ENCODE results near the gene IFNL2. TPM values are rescaled to one million over a fixed set of nuclear protein-coding genes. Genes with fewer than 3 reads are reported as not detected.

The IFNL2 gene
- total RNA-seq, 1 donor = not detected

- H2AFZ ChIP-seq (ENCODE audit: low read length) = no peak overlapping the region
- TF ChIP-seq, protein P1, sequence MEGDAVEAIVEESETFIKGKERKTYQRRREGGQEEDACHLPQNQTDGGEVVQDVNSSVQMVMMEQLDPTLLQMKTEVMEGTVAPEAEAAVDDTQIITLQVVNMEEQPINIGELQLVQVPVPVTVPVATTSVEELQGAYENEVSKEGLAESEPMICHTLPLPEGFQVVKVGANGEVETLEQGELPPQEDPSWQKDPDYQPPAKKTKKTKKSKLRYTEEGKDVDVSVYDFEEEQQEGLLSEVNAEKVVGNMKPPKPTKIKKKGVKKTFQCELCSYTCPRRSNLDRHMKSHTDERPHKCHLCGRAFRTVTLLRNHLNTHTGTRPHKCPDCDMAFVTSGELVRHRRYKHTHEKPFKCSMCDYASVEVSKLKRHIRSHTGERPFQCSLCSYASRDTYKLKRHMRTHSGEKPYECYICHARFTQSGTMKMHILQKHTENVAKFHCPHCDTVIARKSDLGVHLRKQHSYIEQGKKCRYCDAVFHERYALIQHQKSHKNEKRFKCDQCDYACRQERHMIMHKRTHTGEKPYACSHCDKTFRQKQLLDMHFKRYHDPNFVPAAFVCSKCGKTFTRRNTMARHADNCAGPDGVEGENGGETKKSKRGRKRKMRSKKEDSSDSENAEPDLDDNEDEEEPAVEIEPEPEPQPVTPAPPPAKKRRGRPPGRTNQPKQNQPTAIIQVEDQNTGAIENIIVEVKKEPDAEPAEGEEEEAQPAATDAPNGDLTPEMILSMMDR (IDR thresholded peaks at IDR 0.05; ENCODE audit: extremely low read depth, low read depth, low read length) = no peak
- no peaks in the 10 kb centered on the region for H3K36me3 ChIP-seq (ENCODE audit: insufficient read depth, low read length)
- no peaks in the 10 kb centered on the region for H3K9me3 ChIP-seq (ENCODE audit: low read depth, low read length)
- no peak overlapping the region for H3K4me3 ChIP-seq (ENCODE audit: insufficient read depth, low read length)
- H3K4me1 ChIP-seq (ENCODE audit: insufficient read depth, low read length) = no peaks in the 10 kb centered on the region
- H3K27me3 ChIP-seq (ENCODE audit: insufficient read depth, low read length) = peaks cover 29% of the 10 kb centered on the region
- no peaks in the 10 kb centered on the region for H4K20me1 ChIP-seq (ENCODE audit: insufficient read depth, low read length)
- no peak for DNase-seq (ENCODE audit: insufficient read length, low spot score, missing footprints)
- no peak overlapping the region for H3K27ac ChIP-seq (ENCODE audit: low read depth, low read length)
- H3K4me2 ChIP-seq (ENCODE audit: insufficient read depth, low read length) = no peak overlapping the region
- no peaks in the 10 kb centered on the region for H3K79me2 ChIP-seq (ENCODE audit: insufficient read depth, low read length)
These were observed 11.0 kb upstream of the IFNL2 start for GRCh38 chr19:39257227-39257626.

- Histone ChIP-seq H3K79me2 (ENCODE audit: insufficient read depth, low read length) (no peaks in the 10 kb centered on the region), H3K27me3 (ENCODE audit: insufficient read depth, low read length) (peaks cover 51% of the 10 kb centered on the region)
- TF ChIP-seq, protein P1 (IDR thresholded peaks at IDR 0.05; ENCODE audit: extremely low read depth, low read depth, low read length) = no peak
These were observed 6.5 kb upstream of the IFNL2 start for GRCh38 chr19:39261704-39262103.

DNA sequence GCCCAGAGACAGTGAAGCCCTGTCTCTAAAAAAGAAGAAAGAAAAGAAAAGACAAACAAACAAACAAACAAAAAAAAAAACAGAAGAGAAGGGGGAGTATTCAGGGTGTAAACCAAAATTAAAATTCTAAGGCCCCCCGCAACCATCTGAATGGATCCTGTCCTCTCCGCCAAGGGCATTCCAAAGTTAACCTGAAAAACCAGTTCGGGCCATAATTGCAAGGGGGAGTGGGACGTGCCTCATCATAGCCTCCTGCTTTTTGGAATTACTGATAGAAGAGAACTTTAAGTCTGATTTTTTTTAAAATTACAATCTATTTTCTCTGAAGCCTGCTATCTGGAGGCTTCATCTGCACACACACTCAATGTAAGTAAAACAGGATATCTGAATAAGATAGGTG lies 5.7 kb upstream of the IFNL2 start:
- no peak overlapping the region for H2AFZ ChIP-seq (ENCODE audit: low read length)
- no peak overlapping the region for H3K4me2 ChIP-seq (ENCODE audit: insufficient read depth, low read length)
- TF ChIP-seq, protein P1 (IDR thresholded peaks at IDR 0.05; ENCODE audit: extremely low read depth, low read depth, low read length) = no peak
- H3K36me3 ChIP-seq (ENCODE audit: insufficient read depth, low read length) = no peaks in the 10 kb centered on the region
- no peaks in the 10 kb centered on the region for H3K9me3 ChIP-seq (ENCODE audit: low read depth, low read length)
- H3K4me3 ChIP-seq (ENCODE audit: insufficient read depth, low read length) = no peak overlapping the region
- no peak overlapping the region for H3K27ac ChIP-seq (ENCODE audit: low read depth, low read length)
- H4K20me1 ChIP-seq (ENCODE audit: insufficient read depth, low read length) = no peaks in the 10 kb centered on the region
- no peak for DNase-seq (ENCODE audit: insufficient read length, low spot score, missing footprints)
- no peaks in the 10 kb centered on the region for H3K4me1 ChIP-seq (ENCODE audit: insufficient read depth, low read length)
- H3K79me2 ChIP-seq (ENCODE audit: insufficient read depth, low read length) = no peaks in the 10 kb centered on the region
- peaks cover 50% of the 10 kb centered on the region for H3K27me3 ChIP-seq (ENCODE audit: insufficient read depth, low read length)

More at GRCh38 chr19:39261704-39262103, 6.5 kb upstream of the IFNL2 start:
- Histone ChIP-seq H2AFZ (ENCODE audit: low read length) (no peak overlapping the region), H4K20me1 (ENCODE audit: insufficient read depth, low read length) (no peaks in the 10 kb centered on the region), H3K36me3 (ENCODE audit: insufficient read depth, low read length) (no peaks in the 10 kb centered on the region), H3K4me3 (ENCODE audit: insufficient read depth, low read length) (no peak overlapping the region), H3K9me3 (ENCODE audit: low read depth, low read length) (no peaks in the 10 kb centered on the region), H3K4me1 (ENCODE audit: insufficient read depth, low read length) (no peaks in the 10 kb centered on the region), H3K4me2 (ENCODE audit: insufficient read depth, low read length) (no peak overlapping the region), H3K27ac (ENCODE audit: low read depth, low read length) (no peak overlapping the region)
- peak; percentile 43 for DNase-seq (ENCODE audit: insufficient read length, low spot score, missing footprints)

DNA sequence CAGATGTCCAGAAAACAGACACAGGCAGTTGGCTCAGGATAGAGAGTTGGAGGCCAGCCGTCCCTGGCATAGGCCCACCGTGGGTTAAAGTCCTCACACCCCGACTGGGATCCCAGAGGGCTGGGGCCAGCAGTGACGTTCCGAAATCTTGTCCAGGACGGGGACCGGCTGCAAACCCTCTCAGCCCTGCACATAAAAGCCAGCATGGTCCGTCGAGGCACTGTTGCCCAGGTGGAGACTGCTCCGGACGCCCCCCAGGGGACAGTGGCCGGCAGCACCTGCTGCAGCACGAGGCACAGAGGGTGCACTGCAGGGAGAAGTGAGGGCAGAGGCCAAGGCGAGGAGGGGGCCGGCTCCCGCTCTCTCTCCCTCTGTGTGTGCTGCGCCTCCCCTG lies 4.3 kb upstream of the IFNL2 start:
- no peaks in the 10 kb centered on the region for H3K4me1 ChIP-seq (ENCODE audit: insufficient read depth, low read length)
- no peak overlapping the region for H3K27ac ChIP-seq (ENCODE audit: low read depth, low read length)
- H4K20me1 ChIP-seq (ENCODE audit: insufficient read depth, low read length) = no peaks in the 10 kb centered on the region
- H2AFZ ChIP-seq (ENCODE audit: low read length) = no peak overlapping the region
- H3K36me3 ChIP-seq (ENCODE audit: insufficient read depth, low read length) = no peaks in the 10 kb centered on the region
- H3K27me3 ChIP-seq (ENCODE audit: insufficient read depth, low read length) = peaks cover 50% of the 10 kb centered on the region
- TF ChIP-seq, protein P1 (IDR thresholded peaks at IDR 0.05; ENCODE audit: extremely low read depth, low read depth, low read length) = no peak
- DNase-seq (ENCODE audit: insufficient read length, low spot score, missing footprints) = peak; percentile 50
- no peak overlapping the region for H3K4me2 ChIP-seq (ENCODE audit: insufficient read depth, low read length)
- no peak overlapping the region for H3K4me3 ChIP-seq (ENCODE audit: insufficient read depth, low read length)
- H3K79me2 ChIP-seq (ENCODE audit: insufficient read depth, low read length) = no peaks in the 10 kb centered on the region
- no peaks in the 10 kb centered on the region for H3K9me3 ChIP-seq (ENCODE audit: low read depth, low read length)

Data from osteoblast (primary cell).